Muscle of leg (tissue), 11 donors: ENCODE data around the gene CACNB4. TPM values are rescaled to one million over a fixed set of nuclear protein-coding genes. Genes with fewer than 3 reads are reported as not detected.

Experiments used
- DNase-seq: peaks from one replicate; pipeline ENCODE4 v3.0.0; 2013
- H3K27ac ChIP-seq: one replicate; pipeline ENCODE4 v1.5.1; 2013; ENCODE audit warnings: mild to moderate bottlenecking, low read length, control low read depth
- H3K27me3 ChIP-seq: one replicate; pipeline ENCODE4 v1.6.1; 2013; ENCODE audit warnings: low read length; ENCODE audit not compliant: control insufficient read depth, insufficient read depth
- H3K36me3 ChIP-seq: one replicate; pipeline ENCODE4 v1.6.1; 2013; ENCODE audit warnings: low read length; ENCODE audit not compliant: control insufficient read depth, insufficient read depth
- H3K4me1 ChIP-seq: one replicate; pipeline ENCODE4 v1.6.1; 2013; ENCODE audit warnings: low read length; ENCODE audit not compliant: control insufficient read depth, insufficient read depth
- H3K4me3 ChIP-seq: one replicate; pipeline ENCODE4 v1.5.1; 2013; ENCODE audit warnings: low read length, control low read depth
- H3K9me3 ChIP-seq: replicated peaks from 2 replicates; pipeline ENCODE4 v1.6.1; 2013; ENCODE audit warnings: low read depth, low read length; ENCODE audit not compliant: control insufficient read depth
- WGBS: methylation state at CpG from one replicate; pipeline ENCODE4 v1.1.5; 2013; ENCODE audit warnings: missing lambda C conversion rate; ENCODE audit not compliant: insufficient coverage; 5-methylcytosine and 5-hydroxymethylcytosine counted together
- polyA plus RNA-seq, 8 donors: library from polyadenylated mRNA; unstranded; fragments of 120-200 nt; gene quantifications; one replicate each; pipeline versions ENCODE4 v1.2.1 to v1.2.3, GENCODE V29; 2013; ENCODE audit warnings: inconsistent platforms in 1 of 8, low replicate concordance in 1 of 8; ENCODE audit not compliant: insufficient read length in 8 of 8, insufficient read depth in 1 of 8
- total RNA-seq: library from RNA; stranded (reverse); fragments of 120-200 nt; gene quantifications from one replicate; pipeline ENCODE4 v1.2.4, GENCODE V29; 2013

CACNB4 gene
- total and polyA plus RNA-seq, 9 donors: 3.1 to 7.2 (median 4.3) TPM

DNA sequence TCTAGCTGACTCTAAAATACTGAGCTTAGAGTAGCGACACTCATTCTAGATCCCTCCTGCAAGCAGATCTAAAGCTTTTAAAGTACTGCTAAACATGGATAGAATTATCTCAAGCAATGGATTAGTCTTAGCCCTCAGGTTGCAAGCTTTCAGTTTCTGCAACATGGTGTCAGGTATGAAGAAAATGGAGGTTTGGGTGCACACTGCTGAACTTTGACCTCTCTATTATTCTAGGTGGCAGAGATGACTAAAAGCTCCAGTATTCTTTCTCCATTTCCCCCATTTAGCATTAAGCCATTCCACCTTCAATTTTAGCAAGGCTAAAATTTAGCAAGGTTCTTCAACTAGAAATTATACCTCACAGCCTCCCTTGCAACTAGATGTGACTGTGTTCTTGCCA is 117.0 kb downstream of the CACNB4 start:
- H3K4me1 ChIP-seq: no peaks in the 10 kb centered on the region
- no peak overlapping the region for H3K4me3 ChIP-seq
- DNase-seq: no peak
- no peaks in the 10 kb centered on the region for H3K27me3 ChIP-seq
- H3K9me3 ChIP-seq: no peaks in the 10 kb centered on the region
- no CpG with 5 or more reads among the region's 1 CpG for WGBS
- no peaks in the 10 kb centered on the region for H3K36me3 ChIP-seq
- no peak overlapping the region for H3K27ac ChIP-seq

DNA sequence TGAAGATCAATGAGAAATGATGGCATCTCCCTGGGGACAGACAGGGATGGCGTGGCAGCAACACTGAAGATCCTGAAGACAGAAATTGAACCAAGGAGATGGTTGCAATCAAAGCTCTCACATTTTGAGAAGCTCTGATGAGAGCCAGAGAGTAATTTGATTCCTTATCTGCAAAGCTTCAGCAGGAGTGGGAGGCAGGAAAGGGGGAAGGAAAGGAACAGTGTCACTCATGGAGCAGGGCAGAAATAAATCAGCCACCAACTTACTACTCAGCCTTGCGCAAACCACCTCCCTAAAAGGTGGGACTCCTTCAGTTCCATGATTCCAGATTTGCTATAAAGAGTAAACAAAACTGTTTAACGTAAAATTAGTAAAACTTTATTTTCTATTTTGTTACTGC is 119.2 kb downstream of the CACNB4 start:
- DNase-seq: no peak
- no peak overlapping the region for H3K4me3 ChIP-seq
- no peaks in the 10 kb centered on the region for H3K4me1 ChIP-seq
- no peak overlapping the region for H3K27ac ChIP-seq
- 85% methylated on average over 1 of the region's 3 CpGs for WGBS
- H3K9me3 ChIP-seq: no peaks in the 10 kb centered on the region
- H3K27me3 ChIP-seq: no peaks in the 10 kb centered on the region
- no peaks in the 10 kb centered on the region for H3K36me3 ChIP-seq

DNA sequence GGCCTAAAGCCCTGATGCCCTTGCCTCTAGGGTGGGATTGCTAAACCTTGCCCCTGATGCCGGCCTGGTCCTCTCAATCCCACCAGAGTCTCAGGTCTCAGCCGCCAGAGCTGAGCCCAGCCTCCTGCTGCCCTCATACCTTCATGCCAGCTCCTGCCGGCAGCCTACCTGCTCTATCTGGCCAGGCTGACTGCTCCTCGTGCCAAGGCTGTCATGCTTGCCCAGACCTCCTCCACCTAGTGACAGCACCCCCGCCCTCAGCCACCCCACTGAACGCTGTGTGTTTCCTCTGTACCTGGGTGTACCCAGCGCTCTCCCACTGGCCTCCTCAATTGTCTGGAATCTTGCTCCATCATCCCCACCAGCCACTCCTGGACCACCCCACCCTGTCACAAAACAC is 120.1 kb downstream of the CACNB4 start:
- 94% methylated on average over 7 of the region's 7 CpGs for WGBS
- Histone ChIP-seq H3K9me3 (no peaks in the 10 kb centered on the region), H3K4me1 (peaks cover 2% of the 10 kb centered on the region), H3K4me3 (no peak overlapping the region), H3K27me3 (no peaks in the 10 kb centered on the region), H3K27ac (no peak overlapping the region), H3K36me3 (no peaks in the 10 kb centered on the region)
- no peak for DNase-seq

DNA sequence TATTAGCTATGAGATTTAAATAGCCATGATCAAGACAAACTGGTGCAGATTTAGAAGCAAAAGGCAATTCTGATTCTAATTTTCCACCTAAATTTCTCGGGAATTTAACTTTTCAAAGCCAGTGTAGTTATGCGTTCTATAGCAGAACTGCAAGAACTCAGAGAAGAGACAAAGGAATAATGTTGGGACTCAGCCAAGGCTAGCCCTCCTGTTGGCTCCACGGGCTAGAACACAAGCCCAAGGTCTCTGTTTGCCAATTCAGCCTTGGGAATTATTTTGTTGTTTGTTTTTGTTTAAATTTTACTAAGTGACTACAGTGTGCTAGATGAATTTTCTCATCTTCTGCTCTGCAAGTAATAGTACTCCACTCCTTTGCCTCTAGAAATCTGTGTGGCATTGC is 121.2 kb downstream of the CACNB4 start:
- H3K9me3 ChIP-seq: no peaks in the 10 kb centered on the region
- peaks cover 6% of the 10 kb centered on the region for H3K4me1 ChIP-seq
- H3K4me3 ChIP-seq: no peak overlapping the region
- WGBS: 83% methylated on average over 2 of the region's 3 CpGs
- H3K27me3 ChIP-seq: no peaks in the 10 kb centered on the region
- H3K36me3 ChIP-seq: no peaks in the 10 kb centered on the region
- H3K27ac ChIP-seq: no peak overlapping the region
- peak; percentile 17 for DNase-seq

DNA sequence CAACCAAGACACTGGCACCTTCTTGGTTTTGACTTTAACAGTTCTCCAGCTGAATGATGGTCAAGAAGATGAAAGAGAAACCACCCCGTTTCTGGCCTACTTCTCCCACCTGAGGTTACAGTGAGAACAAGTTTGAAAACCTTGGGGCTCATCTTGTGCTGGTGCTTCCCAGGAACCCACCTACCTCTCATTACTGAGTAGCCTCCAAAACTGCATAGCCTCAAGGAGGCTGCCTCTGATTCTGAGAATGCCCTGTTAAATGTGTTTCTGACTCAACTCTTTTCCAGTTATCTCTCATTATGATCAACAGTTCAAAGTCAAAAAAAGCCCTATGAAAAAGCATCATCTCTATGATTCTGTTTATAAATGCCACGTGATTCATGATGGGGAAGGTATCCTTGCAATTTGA is 121.9 kb downstream of the CACNB4 start:
- Histone ChIP-seq H3K36me3 (no peaks in the 10 kb centered on the region), H3K4me3 (no peak overlapping the region), H3K4me1 (peaks cover 6% of the 10 kb centered on the region), H3K27ac (no peak overlapping the region), H3K27me3 (no peaks in the 10 kb centered on the region), H3K9me3 (no peaks in the 10 kb centered on the region)
- no peak for DNase-seq
- 100% methylated on average over 1 of the region's 2 CpGs for WGBS

DNA sequence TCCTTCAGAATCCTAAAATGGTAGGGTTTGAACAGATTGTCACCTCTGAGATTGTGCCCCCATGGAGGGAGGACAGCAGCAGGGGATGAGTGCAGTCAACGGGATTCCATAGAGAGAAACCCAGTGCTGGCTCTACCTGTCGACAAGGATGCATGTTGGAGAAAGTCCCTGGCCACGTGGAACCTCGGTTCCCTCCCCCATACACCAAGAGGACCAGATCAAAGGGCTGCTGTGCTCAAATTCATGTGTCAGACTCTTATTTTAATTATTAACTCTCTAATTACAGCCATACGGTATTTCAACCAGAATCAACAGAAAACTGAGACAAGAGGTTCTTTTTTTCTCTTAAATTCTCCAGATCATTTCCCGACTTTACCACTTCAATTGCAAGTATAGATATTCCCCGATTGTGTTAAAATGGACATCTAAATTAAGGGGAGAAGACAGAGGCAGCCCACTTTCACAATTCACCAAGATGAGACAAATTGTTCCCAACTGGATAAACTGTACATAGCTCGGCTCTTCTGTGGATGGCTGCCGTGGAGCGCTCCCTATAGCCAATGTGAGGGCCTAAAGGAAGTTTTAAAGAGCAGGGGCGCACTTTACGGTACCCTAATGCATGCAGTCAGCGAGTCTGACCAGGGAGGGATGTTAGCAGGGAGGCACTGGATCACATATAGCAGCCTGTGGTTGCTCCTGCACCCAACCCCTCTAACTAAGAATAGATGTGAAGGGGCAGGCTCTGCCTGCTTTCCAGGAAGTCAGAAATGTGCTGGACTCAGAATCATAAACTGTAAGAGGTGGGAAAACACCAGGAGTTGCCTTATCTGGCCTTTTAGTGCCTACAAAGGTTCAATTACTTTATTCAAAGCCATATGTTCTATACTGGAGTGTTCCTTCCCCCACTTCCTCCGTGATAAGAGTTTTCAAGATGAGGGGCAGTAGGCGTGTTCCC is 123.1 kb downstream of the CACNB4 start:
- no peaks in the 10 kb centered on the region for H3K27me3 ChIP-seq
- no CpG with 5 or more reads among the region's 15 CpGs for WGBS
- no peaks in the 10 kb centered on the region for H3K36me3 ChIP-seq
- DNase-seq: no peak
- H3K4me1 ChIP-seq: peaks cover 6% of the 10 kb centered on the region
- H3K9me3 ChIP-seq: no peaks in the 10 kb centered on the region
- no peak overlapping the region for H3K27ac ChIP-seq
- no peak overlapping the region for H3K4me3 ChIP-seq

DNA sequence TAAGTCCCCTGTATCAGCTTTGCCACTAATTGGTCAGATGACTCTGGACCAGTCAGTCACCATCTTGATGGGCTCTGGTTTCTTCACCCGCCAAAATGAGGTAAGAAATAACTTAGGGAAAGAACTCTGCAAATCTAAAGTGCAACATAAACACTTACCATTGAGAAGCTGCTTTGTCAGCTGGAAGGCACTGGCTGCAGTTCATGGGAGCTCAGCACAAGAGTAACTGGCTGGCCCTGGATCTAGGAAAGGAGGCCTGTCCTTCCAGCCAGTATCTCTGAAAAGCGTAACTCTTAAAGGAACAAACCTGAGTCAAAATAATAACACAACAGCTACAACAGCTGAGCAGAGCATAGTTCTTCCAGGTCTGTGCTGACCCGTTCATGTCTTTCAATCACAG is 123.9 kb downstream of the CACNB4 start:
- 100% methylated on average over 1 of the region's 3 CpGs for WGBS
- DNase-seq: peak; percentile 38
- Histone ChIP-seq H3K27ac (no peak overlapping the region), H3K27me3 (no peaks in the 10 kb centered on the region), H3K9me3 (no peaks in the 10 kb centered on the region), H3K36me3 (no peaks in the 10 kb centered on the region), H3K4me1 (peaks cover 6% of the 10 kb centered on the region), H3K4me3 (no peak overlapping the region)

DNA sequence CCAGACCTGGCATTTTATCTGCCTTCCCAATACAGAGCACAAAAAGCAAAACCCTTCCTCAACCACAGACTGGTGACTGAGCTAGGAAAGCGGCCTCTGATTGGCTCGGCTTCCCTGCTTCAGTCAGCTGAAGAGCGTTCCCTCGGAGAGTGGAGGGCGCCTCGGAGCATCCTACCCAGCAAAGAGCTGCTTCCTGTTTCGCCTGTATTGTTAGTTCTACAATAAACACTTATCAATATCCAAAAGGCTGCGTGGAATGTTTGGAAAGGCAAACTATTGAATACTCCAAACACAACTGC is 125.0 kb downstream of the CACNB4 start:
- Histone ChIP-seq H3K36me3 (no peaks in the 10 kb centered on the region), H3K4me1 (peaks cover 6% of the 10 kb centered on the region), H3K27ac (no peak overlapping the region), H3K27me3 (no peaks in the 10 kb centered on the region), H3K4me3 (no peak overlapping the region), H3K9me3 (no peaks in the 10 kb centered on the region)
- 6% methylated on average over 3 of the region's 8 CpGs for WGBS
- DNase-seq: peak; percentile 67

DNA sequence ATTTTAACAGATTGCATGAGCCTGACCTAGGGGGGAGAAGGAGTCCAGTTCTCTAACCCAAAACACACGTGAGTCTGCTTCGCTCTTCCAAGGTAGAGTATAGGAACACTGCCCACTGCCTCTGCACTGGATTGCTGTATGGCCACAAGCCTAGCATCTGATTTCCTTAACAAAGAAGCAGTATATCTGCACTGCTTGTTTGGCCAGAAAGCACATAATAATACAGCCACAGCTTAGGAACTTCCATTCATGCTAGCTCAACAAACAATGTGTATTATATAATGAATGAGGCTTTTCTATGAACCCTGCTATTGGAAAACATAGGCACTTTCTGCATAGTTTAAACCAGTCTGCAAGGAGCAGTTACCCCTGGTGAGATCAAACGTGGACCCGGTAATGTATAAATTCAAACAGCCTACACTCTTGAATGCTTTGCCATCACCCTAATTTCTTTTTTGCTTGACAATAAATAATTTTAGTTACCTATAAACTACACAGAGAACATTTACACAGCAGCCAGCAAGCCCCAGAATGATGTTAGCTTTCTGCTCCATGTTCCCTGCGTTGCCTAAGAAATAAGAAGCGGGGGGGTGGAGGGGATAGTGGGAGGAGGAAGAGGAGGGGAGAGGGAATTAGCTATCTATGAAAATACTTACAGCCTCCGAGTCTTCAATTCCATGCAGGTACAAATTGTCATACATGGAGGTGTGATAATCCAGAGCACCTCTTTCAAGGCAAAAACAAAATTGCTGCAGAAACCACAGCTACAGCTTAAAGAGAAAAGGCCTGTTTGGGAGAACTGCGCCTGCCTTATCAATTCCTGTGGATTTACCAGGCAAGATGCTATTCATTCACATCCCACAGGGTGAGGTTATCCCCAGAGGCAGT is 125.6 kb downstream of the CACNB4 start:
- WGBS: 50% methylated on average over 2 of the region's 8 CpGs
- Histone ChIP-seq H3K9me3 (no peaks in the 10 kb centered on the region), H3K4me3 (no peak overlapping the region), H3K36me3 (no peaks in the 10 kb centered on the region), H3K27me3 (no peaks in the 10 kb centered on the region), H3K27ac (no peak overlapping the region), H3K4me1 (peaks cover 6% of the 10 kb centered on the region)
- DNase-seq: no peak

DNA sequence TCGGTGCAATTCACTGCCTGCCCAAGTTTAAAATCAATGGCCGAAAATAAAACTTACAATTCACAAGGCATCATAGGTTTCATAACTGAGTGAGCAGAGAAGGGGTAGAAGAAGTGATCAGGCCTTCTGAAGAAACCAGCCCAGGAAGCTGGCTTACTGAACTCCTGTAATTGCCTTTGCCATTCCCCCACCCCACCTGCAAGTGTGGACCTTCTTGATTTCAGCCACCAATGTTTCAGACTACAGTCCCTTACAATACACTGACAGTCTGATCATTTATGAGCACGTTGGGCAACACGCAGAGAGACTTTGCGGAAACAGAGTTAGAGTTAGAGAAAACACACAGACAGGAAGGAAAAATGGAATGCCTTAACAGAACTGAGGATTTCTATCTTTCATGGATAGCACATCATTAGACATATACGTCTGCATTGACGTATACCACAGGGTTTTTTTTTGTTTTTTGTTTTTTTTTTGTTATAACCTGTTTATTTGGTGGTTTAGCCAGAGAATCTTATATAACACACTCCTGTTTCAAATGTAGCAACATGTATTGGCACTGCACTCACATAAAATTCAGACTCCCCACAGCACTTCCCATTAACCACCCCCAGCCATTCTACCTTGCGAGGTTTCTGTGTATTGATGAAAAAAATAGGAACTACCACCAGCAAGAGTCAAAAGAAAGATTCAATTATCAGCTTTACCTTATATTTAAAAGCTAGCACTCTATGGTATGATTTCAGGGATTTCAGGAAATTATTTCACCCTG is 126.4 kb downstream of the CACNB4 start:
- H3K9me3 ChIP-seq: no peaks in the 10 kb centered on the region
- WGBS: 80% methylated on average over 3 of the region's 8 CpGs

More for the DNA sequence above, 126.4 kb downstream of the CACNB4 start:
- Histone ChIP-seq H3K36me3 (no peaks in the 10 kb centered on the region), H3K4me1 (peaks cover 6% of the 10 kb centered on the region), H3K27me3 (no peaks in the 10 kb centered on the region), H3K4me3 (no peak overlapping the region), H3K27ac (no peak overlapping the region)
- no peak for DNase-seq
